SH-SY5Y (cell line): ENCODE measurements around the gene CYP2R1.

Experiments
- GATA2 ChIP-seq: IDR thresholded peaks from 2 replicates; pipeline ENCODE4 v1.6.1; 2011; ENCODE audit warnings: mild to moderate bottlenecking, low read depth, low read length
- GATA3 ChIP-seq: IDR thresholded peaks from 2 replicates; pipeline ENCODE4 v1.6.1; 2011; ENCODE audit warnings: low read depth, mild to moderate bottlenecking, low read length, moderate library complexity

- no peak; the same call in 1 of the 2 replicates for TF ChIP-seq GATA2
- no peak for TF ChIP-seq GATA3
Measured at GRCh38 chr11:14892036-14892556, at the start of gene CYP2R1.
